Retinal pigment epithelial cell (primary cell): ENCODE results near the gene AREL1.

Source experiments
- DNase-seq: peaks from one replicate; pipeline ENCODE4 v3.0.0-alpha.2; 2010; ENCODE audit warnings: low read depth
- H3K4me3 ChIP-seq: 2 replicates; pipeline ENCODE4 v1.5.1; 2011; ENCODE audit warnings: mild to moderate bottlenecking, low read length, control low read depth, moderate library complexity
- CTCF ChIP-seq: conservative IDR thresholded peaks from 2 replicates; pipeline ENCODE4 v1.5.1; 2011; ENCODE audit warnings: low read depth, low read length, control low read depth, inconsistent platforms

Gene AREL1

GRCh38 chr14:74647678-74648461 lies 65.0 kb downstream of the AREL1 start:
- no peak overlapping the region for H3K4me3 ChIP-seq
- TF ChIP-seq CTCF: no peak
- DNase-seq: no peak

GRCh38 chr14:74647061-74647677 lies 65.7 kb downstream of the AREL1 start:
- no peak for DNase-seq
- H3K4me3 ChIP-seq: no peak overlapping the region
- TF ChIP-seq CTCF: no peak

- DNase-seq: no peak
- no peak overlapping the region for H3K4me3 ChIP-seq
- no peak for TF ChIP-seq CTCF
Observed at GRCh38 chr14:74645756-74646470, 67.0 kb downstream of the AREL1 start.

GRCh38 chr14:74645244-74645643 lies 67.6 kb downstream of the AREL1 start:
- no peak for DNase-seq
- TF ChIP-seq CTCF: no peak
- H3K4me3 ChIP-seq: no peak overlapping the region

GRCh38 chr14:74641601-74642391 lies 71.1 kb downstream of the AREL1 start:
- no peak overlapping the region for H3K4me3 ChIP-seq
- no peak for DNase-seq
- TF ChIP-seq CTCF: no peak

GRCh38 chr14:74638966-74639365 lies 73.9 kb downstream of the AREL1 start:
- DNase-seq: no peak
- H3K4me3 ChIP-seq: no peak overlapping the region
- TF ChIP-seq CTCF: no peak
